G401.6 (cell line): ENCODE results near the gene ATL3.
"Not testable (repeated sequence)": the region's sequence is repeated elsewhere in the genome, so short reads cannot be mapped to it uniquely, and the experiment has no call there.

ENCODE experiments used
- FAIRE-seq: peaks from 2 replicates; lab custom pipeline; 2012; peaks lifted over from hg19 to GRCh38; lab: Jason Lieb, UNC

ATL3 gene

GRCh38 chr11:63671322-63672155 lies at the start of gene ATL3:
Gene ATL3 (minus strand): TSS chr11:63671376. CDS start chr11:63671335, 41 bp downstream.
- peak; percentile 90 for FAIRE-seq

GRCh38 chr11:63720611-63721010 lies 49.4 kb upstream of the ATL3 start:
- no peak for FAIRE-seq

GRCh38 chr11:63719987-63720386 lies 48.8 kb upstream of the ATL3 start:
- FAIRE-seq: no peak

- no peak for FAIRE-seq
Observed at GRCh38 chr11:63719001-63719400, 47.8 kb upstream of the ATL3 start.

GRCh38 chr11:63716046-63716445 lies 44.9 kb upstream of the ATL3 start:
- no peak for FAIRE-seq

GRCh38 chr11:63713766-63714165 lies 42.6 kb upstream of the ATL3 start:
- no peak for FAIRE-seq

- FAIRE-seq: no peak
Observed at GRCh38 chr11:63711838-63712237, 40.7 kb upstream of the ATL3 start.

GRCh38 chr11:63710476-63711217 lies 39.5 kb upstream of the ATL3 start:
- FAIRE-seq: no peak

GRCh38 chr11:63709336-63709884 lies 38.2 kb upstream of the ATL3 start:
- no peak for FAIRE-seq

GRCh38 chr11:63708764-63709163 lies 37.6 kb upstream of the ATL3 start:
- FAIRE-seq: no peak

GRCh38 chr11:63705526-63705925 lies 34.4 kb upstream of the ATL3 start:
- FAIRE-seq: no peak

GRCh38 chr11:63699896-63700295 lies 28.7 kb upstream of the ATL3 start:
- FAIRE-seq: no peak

GRCh38 chr11:63698976-63699733 lies 28.0 kb upstream of the ATL3 start:
- no peak for FAIRE-seq

- FAIRE-seq: no peak
Observed at GRCh38 chr11:63694596-63694995, 23.4 kb upstream of the ATL3 start.

- FAIRE-seq: no peak
Observed at GRCh38 chr11:63687845-63688244, 16.7 kb upstream of the ATL3 start.

- FAIRE-seq: no peak
Observed at GRCh38 chr11:63686926-63687325, 15.8 kb upstream of the ATL3 start.

- not testable (repeated sequence) for FAIRE-seq
Observed at GRCh38 chr11:63685158-63685721, 14.1 kb upstream of the ATL3 start.

GRCh38 chr11:63683133-63683991 lies 12.2 kb upstream of the ATL3 start:
- no peak for FAIRE-seq

GRCh38 chr11:63682066-63683021 lies 11.2 kb upstream of the ATL3 start:
- FAIRE-seq: no peak
